ENCODE measurements around the gene ELMOD3. TPM values are rescaled to one million over a fixed set of nuclear protein-coding genes. Genes with fewer than 3 reads are reported as not detected.

Gene ELMOD3
- total RNA-seq, 4 donors from 2014 or later = 8.2 to 16.6 (median 13.7) TPM

DNA sequence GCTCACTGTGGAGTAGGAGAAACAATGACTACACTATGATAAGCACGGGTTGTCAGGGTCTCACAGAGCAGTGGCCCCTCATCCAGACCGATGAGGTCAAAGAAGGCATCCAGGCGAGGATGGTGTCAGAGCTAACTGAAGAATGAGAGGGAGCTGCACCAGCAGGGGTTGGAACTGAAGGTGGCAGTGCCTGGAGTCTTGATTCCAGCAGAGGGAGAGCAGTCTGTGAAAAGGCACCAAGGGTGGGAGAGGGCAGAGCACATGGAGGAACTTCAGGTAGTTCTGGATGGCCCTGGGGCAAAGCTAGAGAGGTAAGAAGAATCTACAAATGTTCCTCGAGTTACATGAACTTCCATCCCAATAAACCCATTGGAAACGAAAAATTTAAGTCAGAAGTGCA lies 12.6 kb downstream of the ELMOD3 start:
- WGBS, 2 donors = 85 to 91% methylated on average over 4 to 5 of the region's 5 CpGs
- intact Hi-C loops (cut with DNase I) = no loop called here
- no peaks in the 10 kb centered on the region for H3K27me3 ChIP-seq
- H3K9me3 ChIP-seq = no peaks in the 10 kb centered on the region
- peaks cover 0 to 11% (median 0%) of the 10 kb centered on the region in 3 donors for H3K4me1 ChIP-seq
- H3K4me3 ChIP-seq = no peak overlapping the region
- peaks cover 0 to 73% (median 9%) of the 10 kb centered on the region in 3 donors for H3K36me3 ChIP-seq
- TF ChIP-seq, protein P1, sequence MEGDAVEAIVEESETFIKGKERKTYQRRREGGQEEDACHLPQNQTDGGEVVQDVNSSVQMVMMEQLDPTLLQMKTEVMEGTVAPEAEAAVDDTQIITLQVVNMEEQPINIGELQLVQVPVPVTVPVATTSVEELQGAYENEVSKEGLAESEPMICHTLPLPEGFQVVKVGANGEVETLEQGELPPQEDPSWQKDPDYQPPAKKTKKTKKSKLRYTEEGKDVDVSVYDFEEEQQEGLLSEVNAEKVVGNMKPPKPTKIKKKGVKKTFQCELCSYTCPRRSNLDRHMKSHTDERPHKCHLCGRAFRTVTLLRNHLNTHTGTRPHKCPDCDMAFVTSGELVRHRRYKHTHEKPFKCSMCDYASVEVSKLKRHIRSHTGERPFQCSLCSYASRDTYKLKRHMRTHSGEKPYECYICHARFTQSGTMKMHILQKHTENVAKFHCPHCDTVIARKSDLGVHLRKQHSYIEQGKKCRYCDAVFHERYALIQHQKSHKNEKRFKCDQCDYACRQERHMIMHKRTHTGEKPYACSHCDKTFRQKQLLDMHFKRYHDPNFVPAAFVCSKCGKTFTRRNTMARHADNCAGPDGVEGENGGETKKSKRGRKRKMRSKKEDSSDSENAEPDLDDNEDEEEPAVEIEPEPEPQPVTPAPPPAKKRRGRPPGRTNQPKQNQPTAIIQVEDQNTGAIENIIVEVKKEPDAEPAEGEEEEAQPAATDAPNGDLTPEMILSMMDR (IDR thresholded peaks at IDR 0.05) = no peak
- no peak for TF ChIP-seq POLR2A (IDR thresholded peaks at IDR 0.05)
- no peak for DNase-seq
- no peak overlapping the region for H3K27ac ChIP-seq

DNA sequence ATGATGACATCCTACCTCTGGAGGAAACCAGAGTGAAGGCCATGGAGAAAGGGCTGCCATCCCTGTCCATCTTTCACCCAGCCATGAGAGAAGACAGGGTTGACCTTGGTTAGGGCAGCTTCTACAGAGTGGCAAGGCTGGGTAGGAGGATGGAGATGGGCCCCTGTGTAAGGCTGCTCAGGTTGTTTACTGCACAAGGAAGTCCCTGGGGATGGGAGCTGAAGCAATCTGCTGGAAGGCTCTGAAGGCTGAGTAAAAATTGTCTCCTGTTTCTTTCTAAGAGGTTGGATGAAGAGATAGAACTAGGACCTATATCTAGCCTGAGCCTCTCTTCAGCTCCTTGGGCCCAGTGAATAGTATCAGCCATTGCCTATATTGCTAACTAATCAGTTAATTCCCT lies 14.4 kb downstream of the ELMOD3 start:
- Histone ChIP-seq H3K36me3 (peaks cover 0 to 64% (median 0%) of the 10 kb centered on the region in 3 donors), H3K4me1 (peaks cover 0 to 11% (median 0%) of the 10 kb centered on the region in 3 donors), H3K9me3 (no peaks in the 10 kb centered on the region), H3K27me3 (no peaks in the 10 kb centered on the region), H3K27ac (no peak overlapping the region), H3K4me3 (no peak overlapping the region)
- intact Hi-C loops (cut with DNase I) = no loop called here
- TF ChIP-seq, protein P1 (IDR thresholded peaks at IDR 0.05) = no peak
- TF ChIP-seq POLR2A (IDR thresholded peaks at IDR 0.05) = no peak
- no peak for DNase-seq

DNA sequence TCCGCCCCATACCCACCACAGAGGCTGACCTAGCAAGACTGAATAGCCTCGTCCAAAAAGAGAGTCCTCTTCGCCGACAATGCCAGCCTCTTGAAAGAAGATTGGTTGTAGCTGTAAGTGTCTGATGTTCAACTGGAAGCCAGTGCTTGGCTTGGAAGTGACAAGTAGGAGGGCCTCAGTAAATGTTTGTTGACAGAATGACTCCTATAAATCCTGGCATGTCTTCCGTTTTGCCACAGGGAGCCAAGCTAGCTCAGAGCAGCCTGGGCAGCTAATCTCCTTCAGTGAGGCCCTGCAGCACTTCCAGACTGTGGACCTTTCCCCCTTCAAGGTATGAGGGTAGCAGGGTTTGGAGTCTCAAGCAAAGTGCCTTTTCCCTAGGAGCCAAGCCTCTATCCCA lies 14.9 kb downstream of the ELMOD3 start:
- intact Hi-C loops (cut with DNase I) = no loop called here
- TF ChIP-seq, protein P1 (IDR thresholded peaks at IDR 0.05) = no peak
- no peak for TF ChIP-seq POLR2A (IDR thresholded peaks at IDR 0.05)
- H3K36me3 ChIP-seq = peaks cover 0 to 63% (median 0%) of the 10 kb centered on the region in 3 donors
- H3K4me3 ChIP-seq = no peak overlapping the region
- no peak overlapping the region for H3K27ac ChIP-seq
- DNase-seq = no peak
- 50 to 67% methylated on average over 5 of the region's 5 CpGs for WGBS, 2 donors
- no peaks in the 10 kb centered on the region for H3K9me3 ChIP-seq
- H3K27me3 ChIP-seq = no peaks in the 10 kb centered on the region
- peaks cover 0 to 11% (median 0%) of the 10 kb centered on the region in 3 donors for H3K4me1 ChIP-seq

DNA sequence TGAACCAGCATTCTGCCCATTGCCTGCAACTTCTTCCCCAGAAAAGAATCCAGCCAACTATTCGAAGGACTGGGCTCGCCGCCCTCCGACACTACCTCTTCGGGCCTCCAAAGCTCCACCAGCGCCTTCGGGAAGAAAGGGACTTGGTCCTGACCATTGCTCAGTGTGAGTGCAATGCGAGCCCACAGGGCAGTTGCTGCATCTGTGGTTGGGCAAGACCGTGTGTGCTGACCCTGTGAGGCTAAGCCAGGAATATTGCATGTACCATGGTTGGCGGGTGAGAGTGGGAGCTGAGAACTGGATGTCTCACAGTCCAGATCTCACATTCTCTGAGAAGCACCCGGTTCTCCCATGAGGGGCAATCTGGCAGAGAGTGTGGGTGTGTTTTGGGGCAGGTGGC lies 16.5 kb downstream of the ELMOD3 start:
- no peak for DNase-seq
- peaks cover 0 to 61% (median 0%) of the 10 kb centered on the region in 3 donors for H3K36me3 ChIP-seq
- H3K27me3 ChIP-seq = no peaks in the 10 kb centered on the region
- H3K27ac ChIP-seq = no peak overlapping the region
- 89 to 98% methylated on average over 9 to 10 of the region's 11 CpGs for WGBS, 2 donors
- intact Hi-C loops (cut with DNase I) = no loop called here
- no peak overlapping the region for H3K4me3 ChIP-seq
- H3K9me3 ChIP-seq = no peaks in the 10 kb centered on the region
- H3K4me1 ChIP-seq = peaks cover 0 to 11% (median 0%) of the 10 kb centered on the region in 3 donors
- TF ChIP-seq, protein P1 (IDR thresholded peaks at IDR 0.05) = no peak
- TF ChIP-seq POLR2A (IDR thresholded peaks at IDR 0.05) = no peak

- H3K27ac ChIP-seq = peak overlapping the region in 3 of 4 donors; percentile 4 to 64 (median 31)
- H3K36me3 ChIP-seq = peaks cover 0 to 73% (median 6%) of the 10 kb centered on the region in 3 donors
- H3K27me3 ChIP-seq = no peaks in the 10 kb centered on the region
- peaks cover 6 to 26% (median 13%) of the 10 kb centered on the region in 3 donors for H3K4me1 ChIP-seq
- 100% methylated on average over 1 to 2 of the region's 5 CpGs for whole genome bisulfite sequencing, 2 donors
- H3K9me3 ChIP-seq = no peaks in the 10 kb centered on the region
- intact Hi-C loops (cut with DNase I) = no loop called here
- H3K4me3 ChIP-seq = no peak overlapping the region
- DNase-seq = no peak
- TF ChIP-seq, protein P1 (IDR thresholded peaks at IDR 0.05) = no peak
- no peak for TF ChIP-seq POLR2A (IDR thresholded peaks at IDR 0.05)
Observed at GRCh38 chr2:85376291-85377065, 21.9 kb downstream of the ELMOD3 start.

Data from esophagus squamous epithelium (tissue), 5 donors.